WTC11 (cell line): ENCODE measurements around the gene KSR1.

Experiments used
- CTCF ChIP-seq: fragments of 200-600 bp; IDR thresholded peaks from 2 replicates; pipeline ENCODE4 v1.8.0; 2022; ENCODE audit warnings: antibody characterized with exemption
- ETV6 ChIP-seq: sonication (generic); formaldehyde crosslinking; IDR thresholded peaks from 2 replicates; pipeline ENCODE4 v1.8.1; 2022; ENCODE audit warnings: mild to moderate bottlenecking, missing genetic modification reagents
- NFYB ChIP-seq: sonication (generic); formaldehyde crosslinking; conservative IDR thresholded peaks from 2 replicates; pipeline ENCODE4 v1.8.0; 2022; ENCODE audit warnings: low read depth, missing genetic modification reagents
- TCF7 ChIP-seq: sonication (generic); formaldehyde crosslinking; IDR thresholded peaks from 2 replicates; pipeline ENCODE4 v1.8.0; 2022; ENCODE audit warnings: mild to moderate bottlenecking, low read depth, missing genetic modification reagents, moderate library complexity
- USF1 ChIP-seq: sonication (generic); formaldehyde crosslinking; IDR thresholded peaks from 2 replicates; pipeline ENCODE4 v1.8.0; 2022; ENCODE audit warnings: mild to moderate bottlenecking, missing genetic modification reagents
- TF ChIP-seq, protein P1 (sequence below): sonication (generic); formaldehyde crosslinking; IDR thresholded peaks from 2 replicates; pipeline ENCODE4 v1.8.1; 2023; ENCODE audit warnings: mild to moderate bottlenecking, missing genetic modification reagents
- TF ChIP-seq, protein P2 (sequence below): fragments of 250-450 bp; sonication (Bioruptor Pico); IDR thresholded peaks from 2 replicates; pipeline ENCODE4 v1.9.0; 2021; ENCODE audit warnings: mild to moderate bottlenecking, borderline replicate concordance
- TF ChIP-seq, protein P3 (sequence below): sonication (generic); formaldehyde crosslinking; IDR thresholded peaks from 2 replicates; pipeline ENCODE4 v1.8.1; 2022; ENCODE audit warnings: low read depth, missing genetic modification reagents, borderline replicate concordance

- TF ChIP-seq, protein P1, sequence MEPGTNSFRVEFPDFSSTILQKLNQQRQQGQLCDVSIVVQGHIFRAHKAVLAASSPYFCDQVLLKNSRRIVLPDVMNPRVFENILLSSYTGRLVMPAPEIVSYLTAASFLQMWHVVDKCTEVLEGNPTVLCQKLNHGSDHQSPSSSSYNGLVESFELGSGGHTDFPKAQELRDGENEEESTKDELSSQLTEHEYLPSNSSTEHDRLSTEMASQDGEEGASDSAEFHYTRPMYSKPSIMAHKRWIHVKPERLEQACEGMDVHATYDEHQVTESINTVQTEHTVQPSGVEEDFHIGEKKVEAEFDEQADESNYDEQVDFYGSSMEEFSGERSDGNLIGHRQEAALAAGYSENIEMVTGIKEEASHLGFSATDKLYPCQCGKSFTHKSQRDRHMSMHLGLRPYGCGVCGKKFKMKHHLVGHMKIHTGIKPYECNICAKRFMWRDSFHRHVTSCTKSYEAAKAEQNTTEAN (CRISPR knock-in tag): no peak
- no peak for TF ChIP-seq CTCF
- TF ChIP-seq TCF7: no peak
- no peak for TF ChIP-seq NFYB (CRISPR knock-in tag)
- TF ChIP-seq, protein P2, sequence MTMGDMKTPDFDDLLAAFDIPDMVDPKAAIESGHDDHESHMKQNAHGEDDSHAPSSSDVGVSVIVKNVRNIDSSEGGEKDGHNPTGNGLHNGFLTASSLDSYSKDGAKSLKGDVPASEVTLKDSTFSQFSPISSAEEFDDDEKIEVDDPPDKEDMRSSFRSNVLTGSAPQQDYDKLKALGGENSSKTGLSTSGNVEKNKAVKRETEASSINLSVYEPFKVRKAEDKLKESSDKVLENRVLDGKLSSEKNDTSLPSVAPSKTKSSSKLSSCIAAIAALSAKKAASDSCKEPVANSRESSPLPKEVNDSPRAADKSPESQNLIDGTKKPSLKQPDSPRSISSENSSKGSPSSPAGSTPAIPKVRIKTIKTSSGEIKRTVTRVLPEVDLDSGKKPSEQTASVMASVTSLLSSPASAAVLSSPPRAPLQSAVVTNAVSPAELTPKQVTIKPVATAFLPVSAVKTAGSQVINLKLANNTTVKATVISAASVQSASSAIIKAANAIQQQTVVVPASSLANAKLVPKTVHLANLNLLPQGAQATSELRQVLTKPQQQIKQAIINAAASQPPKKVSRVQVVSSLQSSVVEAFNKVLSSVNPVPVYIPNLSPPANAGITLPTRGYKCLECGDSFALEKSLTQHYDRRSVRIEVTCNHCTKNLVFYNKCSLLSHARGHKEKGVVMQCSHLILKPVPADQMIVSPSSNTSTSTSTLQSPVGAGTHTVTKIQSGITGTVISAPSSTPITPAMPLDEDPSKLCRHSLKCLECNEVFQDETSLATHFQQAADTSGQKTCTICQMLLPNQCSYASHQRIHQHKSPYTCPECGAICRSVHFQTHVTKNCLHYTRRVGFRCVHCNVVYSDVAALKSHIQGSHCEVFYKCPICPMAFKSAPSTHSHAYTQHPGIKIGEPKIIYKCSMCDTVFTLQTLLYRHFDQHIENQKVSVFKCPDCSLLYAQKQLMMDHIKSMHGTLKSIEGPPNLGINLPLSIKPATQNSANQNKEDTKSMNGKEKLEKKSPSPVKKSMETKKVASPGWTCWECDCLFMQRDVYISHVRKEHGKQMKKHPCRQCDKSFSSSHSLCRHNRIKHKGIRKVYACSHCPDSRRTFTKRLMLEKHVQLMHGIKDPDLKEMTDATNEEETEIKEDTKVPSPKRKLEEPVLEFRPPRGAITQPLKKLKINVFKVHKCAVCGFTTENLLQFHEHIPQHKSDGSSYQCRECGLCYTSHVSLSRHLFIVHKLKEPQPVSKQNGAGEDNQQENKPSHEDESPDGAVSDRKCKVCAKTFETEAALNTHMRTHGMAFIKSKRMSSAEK (CRISPR knock-in tag): no peak
- TF ChIP-seq USF1 (CRISPR knock-in tag): no peak
- no peak for TF ChIP-seq ETV6 (CRISPR knock-in tag)
- TF ChIP-seq, protein P3, sequence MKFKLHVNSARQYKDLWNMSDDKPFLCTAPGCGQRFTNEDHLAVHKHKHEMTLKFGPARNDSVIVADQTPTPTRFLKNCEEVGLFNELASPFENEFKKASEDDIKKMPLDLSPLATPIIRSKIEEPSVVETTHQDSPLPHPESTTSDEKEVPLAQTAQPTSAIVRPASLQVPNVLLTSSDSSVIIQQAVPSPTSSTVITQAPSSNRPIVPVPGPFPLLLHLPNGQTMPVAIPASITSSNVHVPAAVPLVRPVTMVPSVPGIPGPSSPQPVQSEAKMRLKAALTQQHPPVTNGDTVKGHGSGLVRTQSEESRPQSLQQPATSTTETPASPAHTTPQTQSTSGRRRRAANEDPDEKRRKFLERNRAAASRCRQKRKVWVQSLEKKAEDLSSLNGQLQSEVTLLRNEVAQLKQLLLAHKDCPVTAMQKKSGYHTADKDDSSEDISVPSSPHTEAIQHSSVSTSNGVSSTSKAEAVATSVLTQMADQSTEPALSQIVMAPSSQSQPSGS (CRISPR knock-in tag): no peak
Observed at GRCh38 chr17:27579304-27579703, 123.1 kb downstream of the KSR1 start.
